Activated CD8-positive, alpha-beta memory T cell treated with anti-CD3 and anti-CD28 coated beads, Interleukin-2, amount 10 ng/mL, durations not matched to agents 7 days and 5 days (primary cell): ENCODE measurements around the gene KY. TPM values are rescaled to one million over a fixed set of nuclear protein-coding genes. Genes with fewer than 3 reads are reported as not detected.

Experiments used
- ATAC-seq: fragments of 150-1000 bp; cut with Tn5 transposase; one replicate; pipeline ENCODE4 v1.10.0; 2021; ENCODE audit warnings: moderate library complexity
- CTCF ChIA-PET: fragments of 350-600 bp; sonication (Branson Sonifier 250); formaldehyde crosslinking; loops from one replicate; lab custom pipeline; 2021; ENCODE audit warnings: antibody characterized with exemption; lab: Charles Lee
- DNase-seq: peaks from one replicate; pipeline ENCODE4 v3.0.0-alpha.2; 2020
- H3K27ac Mint-ChIP-seq: one replicate; pipeline ENCODE4 v1.8.0; 2021; ENCODE audit warnings: mild to moderate bottlenecking, mixed read lengths
- H3K27me3 Mint-ChIP-seq: one replicate; pipeline ENCODE4 v1.8.0; 2021; ENCODE audit warnings: mixed read lengths
- H3K36me3 Mint-ChIP-seq: one replicate; pipeline ENCODE4 v1.8.0; 2021; ENCODE audit warnings: mild to moderate bottlenecking, mixed read lengths
- H3K4me1 Mint-ChIP-seq: one replicate; pipeline ENCODE4 v1.8.0; 2021; ENCODE audit warnings: mixed read lengths
- H3K4me3 Mint-ChIP-seq: one replicate; pipeline ENCODE4 v1.8.0; 2021; ENCODE audit warnings: mild to moderate bottlenecking, moderate library complexity, mixed read lengths
- H3K9me3 Mint-ChIP-seq: one replicate; pipeline ENCODE4 v1.8.0; 2022; ENCODE audit warnings: low read depth, mixed read lengths
- total RNA-seq, 2 experiments: library from RNA; stranded (reverse); gene quantifications; one replicate each; pipeline ENCODE4 v1.2.3, GENCODE V29; 2021

Gene KY
- total RNA-seq, 2 experiments from 2014 or later = not detected

DNA sequence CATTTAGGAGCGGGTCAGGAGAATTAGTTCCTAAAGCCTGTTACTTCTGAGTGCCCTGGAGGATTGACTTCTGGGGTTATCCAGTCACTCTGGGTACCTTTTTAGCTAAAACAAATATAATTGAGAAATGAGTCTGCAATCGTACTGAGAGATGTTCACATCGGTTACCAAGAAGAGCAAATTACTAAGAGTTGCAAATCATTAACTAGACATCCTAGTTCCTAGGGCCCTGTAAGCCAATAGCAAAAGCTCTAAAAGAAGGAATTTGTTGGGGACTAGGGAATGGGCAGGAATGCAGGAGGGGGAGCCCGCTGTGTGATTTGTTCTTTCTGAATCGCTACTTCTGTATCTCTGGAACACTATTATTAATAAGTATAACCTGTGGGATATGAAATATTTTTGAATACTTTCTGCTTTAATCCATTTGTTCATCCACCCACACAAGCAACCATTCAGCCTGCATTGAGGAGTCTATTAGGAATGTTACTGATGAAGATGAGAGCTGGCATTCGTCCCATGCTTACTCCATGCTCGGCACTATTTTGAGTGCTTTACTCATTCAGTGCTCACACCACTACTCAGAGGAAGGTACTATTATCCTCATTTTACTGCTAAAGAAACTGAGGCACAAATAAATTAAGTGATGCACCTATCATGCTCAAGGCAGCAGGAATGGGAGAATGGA lies 31.5 kb upstream of the KY start:
- H3K4me3 Mint-ChIP-seq = no peak overlapping the region
- no peaks in the 10 kb centered on the region for H3K27me3 Mint-ChIP-seq
- ATAC-seq (no peak), DNase-seq (no peak)
- CTCF ChIA-PET = no interaction called here
- no peak overlapping the region for H3K27ac Mint-ChIP-seq
- no peaks in the 10 kb centered on the region for H3K4me1 Mint-ChIP-seq
- H3K36me3 Mint-ChIP-seq = no peaks in the 10 kb centered on the region
- no peaks in the 10 kb centered on the region for H3K9me3 Mint-ChIP-seq

DNA sequence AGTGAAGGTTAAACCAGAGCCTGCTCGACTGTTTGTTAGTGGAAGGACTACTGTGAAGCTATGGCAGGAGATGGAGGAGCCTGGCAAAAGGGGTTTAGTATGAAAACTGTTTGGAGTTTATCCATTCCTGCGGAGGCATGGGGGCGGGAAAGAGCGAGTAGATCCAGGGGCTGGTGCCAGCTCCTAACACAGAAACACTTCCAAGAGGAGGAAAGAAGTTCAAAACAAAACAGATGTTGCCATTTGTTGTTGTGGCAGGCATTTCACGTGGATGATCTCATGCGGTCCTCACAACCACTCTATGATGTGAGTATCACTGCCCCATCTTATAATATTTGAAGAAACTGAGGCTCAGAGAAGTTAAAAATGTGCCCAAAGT lies 30.7 kb upstream of the KY start:
- Mint-ChIP-seq H3K27ac (no peak overlapping the region), H3K9me3 (no peaks in the 10 kb centered on the region), H3K36me3 (no peaks in the 10 kb centered on the region), H3K4me3 (no peak overlapping the region), H3K4me1 (no peaks in the 10 kb centered on the region), H3K27me3 (no peaks in the 10 kb centered on the region)
- ATAC-seq (no peak), DNase-seq (no peak)
- CTCF ChIA-PET = no interaction called here

DNA sequence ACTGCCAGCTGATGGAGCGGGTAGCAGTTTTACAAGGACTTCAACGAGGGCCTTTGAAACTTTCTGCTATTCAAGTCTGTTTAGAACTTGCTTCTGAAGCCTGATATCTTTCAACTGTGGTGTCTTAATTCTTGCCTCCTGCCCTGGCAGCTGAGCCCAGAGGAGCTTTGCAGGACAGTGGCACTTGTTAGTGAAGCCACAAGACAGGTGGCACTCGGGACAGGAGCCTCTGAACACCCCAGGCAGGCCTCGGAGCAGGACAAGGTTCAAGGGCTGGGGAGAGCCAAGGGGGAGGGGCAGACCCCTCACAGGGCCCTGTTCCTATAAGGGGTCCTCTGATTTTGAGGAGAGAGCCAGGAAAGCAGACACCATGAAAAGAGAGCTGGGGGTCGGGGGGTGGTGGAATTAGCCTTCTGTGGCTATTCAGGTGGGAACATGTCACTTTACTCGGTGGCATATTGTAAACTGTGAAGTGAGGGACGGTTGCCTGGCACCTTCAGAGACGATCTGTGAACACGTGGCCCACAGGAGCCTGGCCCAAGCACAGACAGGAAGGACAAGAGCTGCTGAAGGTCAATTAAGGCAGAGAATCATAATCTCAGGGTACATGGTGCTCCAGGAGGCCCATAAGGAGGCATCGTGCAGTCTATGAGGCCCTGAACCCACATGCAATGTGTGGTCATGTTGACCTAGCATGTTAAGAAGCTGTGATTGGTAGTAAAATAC lies 30.1 kb upstream of the KY start:
- DNase-seq (no peak), ATAC-seq (no peak)
- Mint-ChIP-seq H3K27me3 (no peaks in the 10 kb centered on the region), H3K27ac (no peak overlapping the region), H3K36me3 (no peaks in the 10 kb centered on the region), H3K4me1 (no peaks in the 10 kb centered on the region), H3K9me3 (no peaks in the 10 kb centered on the region), H3K4me3 (no peak overlapping the region)
- CTCF ChIA-PET = no interaction called here

DNA sequence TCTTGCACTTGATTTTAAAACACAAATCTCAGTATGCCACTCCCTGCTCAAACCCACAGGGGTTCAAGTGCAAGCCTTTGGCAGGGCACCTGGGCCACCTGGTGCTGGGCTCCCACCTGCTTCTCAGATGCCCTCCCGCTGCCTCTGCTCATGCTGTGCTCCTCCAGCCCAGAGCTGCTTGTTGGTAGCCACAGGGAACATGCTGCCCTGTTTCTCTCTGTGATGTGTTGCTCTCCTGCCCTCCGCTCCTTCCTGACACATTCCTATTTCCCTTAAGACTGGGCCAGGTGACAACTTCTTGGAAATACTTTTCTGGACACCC lies 27.1 kb upstream of the KY start:
- Mint-ChIP-seq H3K36me3 (peaks cover 1% of the 10 kb centered on the region), H3K4me1 (no peaks in the 10 kb centered on the region), H3K4me3 (no peak overlapping the region), H3K9me3 (peaks cover 7% of the 10 kb centered on the region), H3K27me3 (no peaks in the 10 kb centered on the region), H3K27ac (no peak overlapping the region)
- CTCF ChIA-PET = no interaction called here
- DNase-seq (no peak), ATAC-seq (no peak)

DNA sequence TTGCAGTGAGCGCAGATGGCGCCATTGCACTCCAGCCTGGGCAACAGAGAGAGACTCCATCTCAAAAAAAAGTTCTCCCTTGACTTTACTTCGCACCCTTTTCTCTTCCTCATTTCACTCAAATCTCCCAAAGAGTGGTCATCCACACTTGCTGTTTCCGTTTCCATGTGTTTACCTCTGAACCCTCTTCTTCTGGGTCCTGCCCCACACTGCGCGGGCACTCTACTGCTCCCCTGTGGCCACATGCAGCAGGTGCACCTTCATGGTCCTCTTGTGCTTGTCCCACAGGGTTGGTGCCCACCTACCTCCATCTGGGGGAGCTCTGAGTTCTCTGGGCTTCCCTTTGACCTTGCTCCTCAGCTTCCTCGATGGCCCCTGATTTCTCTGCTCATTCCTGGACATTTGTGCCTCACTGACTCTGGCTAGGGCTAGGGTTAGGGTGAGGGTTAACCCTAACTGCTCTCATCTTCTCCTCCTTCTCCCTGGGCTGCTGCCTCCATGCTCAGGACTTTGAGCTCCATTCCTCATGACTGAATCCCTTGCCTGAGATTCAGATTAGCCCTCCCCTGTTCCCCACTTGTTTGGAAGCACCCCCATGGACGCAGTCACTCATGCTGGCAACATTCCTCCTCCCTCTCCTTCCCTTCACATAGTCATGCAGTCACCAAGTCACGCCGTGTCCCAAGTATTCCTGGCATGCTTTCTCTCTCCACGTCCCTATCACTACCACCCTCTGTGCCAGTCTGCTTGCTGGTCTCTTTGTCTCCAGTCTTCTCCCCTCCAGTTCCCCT lies 26.6 kb upstream of the KY start:
- CTCF ChIA-PET = no interaction called here
- no peak overlapping the region for H3K27ac Mint-ChIP-seq
- no peaks in the 10 kb centered on the region for H3K27me3 Mint-ChIP-seq
- H3K4me3 Mint-ChIP-seq = no peak overlapping the region
- no peaks in the 10 kb centered on the region for H3K4me1 Mint-ChIP-seq
- DNase-seq = no peak
- ATAC-seq = no peak
- H3K9me3 Mint-ChIP-seq = peaks cover 7% of the 10 kb centered on the region
- peaks cover 1% of the 10 kb centered on the region for H3K36me3 Mint-ChIP-seq

DNA sequence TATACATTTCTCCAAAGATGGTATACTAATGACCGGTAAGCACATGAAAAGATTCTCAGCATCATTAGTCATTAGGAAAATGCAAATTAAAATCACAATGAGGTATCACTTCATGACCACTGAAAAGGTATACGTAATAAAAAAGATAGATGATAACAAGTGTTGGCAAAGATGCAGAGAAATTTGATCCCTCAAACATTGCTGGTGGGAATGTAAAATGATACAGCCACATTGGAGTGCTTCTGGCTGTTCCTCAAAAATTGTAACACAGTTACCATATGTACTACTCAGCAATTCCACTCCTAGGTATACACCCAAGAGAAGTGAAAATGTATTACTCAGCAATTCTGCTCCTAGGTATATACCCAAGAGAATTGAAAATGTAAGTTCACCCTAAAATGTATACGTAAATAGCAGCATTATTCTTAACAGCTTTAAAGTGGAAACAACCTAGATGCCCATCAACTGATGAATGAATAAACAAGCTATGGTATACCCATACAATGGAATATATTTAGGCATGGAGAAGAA lies 25.0 kb upstream of the KY start:
- H3K4me3 Mint-ChIP-seq = no peak overlapping the region
- no peaks in the 10 kb centered on the region for H3K27me3 Mint-ChIP-seq
- CTCF ChIA-PET = no interaction called here
- peaks cover 1% of the 10 kb centered on the region for H3K36me3 Mint-ChIP-seq
- ATAC-seq (no peak), DNase-seq (no peak)
- H3K9me3 Mint-ChIP-seq = peaks cover 7% of the 10 kb centered on the region
- no peaks in the 10 kb centered on the region for H3K4me1 Mint-ChIP-seq
- H3K27ac Mint-ChIP-seq = no peak overlapping the region

DNA sequence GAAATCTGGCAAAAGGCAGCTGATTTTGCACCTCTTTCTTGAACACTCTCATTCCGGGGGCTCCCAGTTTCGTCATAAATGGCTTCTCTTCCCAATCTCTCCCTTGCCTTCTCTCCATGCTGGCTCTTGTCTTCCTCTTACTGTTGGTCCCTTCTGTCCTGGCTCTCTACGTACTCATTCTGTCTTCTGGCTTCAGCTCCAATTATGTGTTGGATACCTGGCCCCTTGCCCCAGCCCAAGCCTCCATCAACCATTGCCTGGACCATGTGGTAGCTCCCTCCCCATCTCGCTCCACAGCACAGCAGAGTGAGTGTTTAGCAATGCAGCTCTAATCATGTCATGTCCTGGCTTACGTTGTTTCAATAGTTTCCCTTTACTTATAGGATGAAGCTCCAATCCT lies 21.7 kb upstream of the KY start:
- peaks cover 7% of the 10 kb centered on the region for H3K9me3 Mint-ChIP-seq
- no peak for ATAC-seq

DNA sequence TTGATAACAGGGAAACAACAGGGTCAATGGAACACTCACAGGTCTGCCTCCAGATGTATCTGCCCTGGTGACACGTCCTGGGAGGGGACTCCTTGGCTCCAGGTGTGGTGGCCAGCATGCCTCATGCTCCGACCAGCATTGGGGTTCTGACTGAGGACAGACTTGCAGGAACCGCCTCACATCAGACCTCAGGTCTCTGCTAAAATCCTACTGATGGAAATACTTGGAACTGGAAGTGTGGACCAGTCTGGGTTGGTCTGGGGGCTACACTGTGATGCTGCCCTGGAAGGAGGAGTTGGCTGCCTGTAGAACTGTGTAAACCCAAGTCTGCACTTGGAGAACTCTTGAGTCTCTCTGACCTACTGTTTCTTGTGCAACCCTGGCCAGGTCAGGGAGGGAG lies 17.1 kb upstream of the KY start:
- Mint-ChIP-seq H3K9me3 (no peaks in the 10 kb centered on the region), H3K27me3 (no peaks in the 10 kb centered on the region), H3K4me1 (no peaks in the 10 kb centered on the region), H3K4me3 (no peak overlapping the region), H3K36me3 (no peaks in the 10 kb centered on the region), H3K27ac (no peak overlapping the region)
- CTCF ChIA-PET = no interaction called here
- ATAC-seq = no peak
- DNase-seq = no peak

More for the DNA sequence above, 21.7 kb upstream of the KY start:
- CTCF ChIA-PET = interaction anchor here (0.6 kb wide), 1 partner anchor 966 kb away, joined by 3 read pairs; no protein-coding TSS in a partner anchor
- Mint-ChIP-seq H3K4me3 (no peak overlapping the region), H3K27ac (no peak overlapping the region), H3K36me3 (peaks cover 1% of the 10 kb centered on the region), H3K4me1 (no peaks in the 10 kb centered on the region), H3K27me3 (no peaks in the 10 kb centered on the region)
- no peak for DNase-seq

DNA sequence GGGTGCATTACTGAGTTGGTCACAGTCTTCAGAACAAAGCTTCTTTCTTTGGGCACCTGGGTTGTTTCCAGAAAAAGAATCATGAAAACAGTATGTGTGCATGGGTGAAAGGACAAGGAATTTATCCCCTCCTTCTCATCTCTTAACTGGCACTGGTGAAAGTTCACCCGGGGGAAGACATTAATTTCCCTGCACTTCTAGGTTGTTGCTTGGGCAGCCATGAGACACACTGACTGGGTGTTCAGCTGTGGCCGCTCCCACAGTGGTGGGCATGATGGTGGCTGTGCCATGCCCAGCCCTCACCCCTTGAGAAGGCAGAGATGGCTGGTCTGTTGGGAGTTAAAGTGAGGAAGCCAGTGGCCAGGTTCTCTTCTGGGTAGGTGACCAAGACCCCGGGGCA lies 16.6 kb upstream of the KY start:
- Mint-ChIP-seq H3K36me3 (no peaks in the 10 kb centered on the region), H3K27me3 (no peaks in the 10 kb centered on the region), H3K4me1 (no peaks in the 10 kb centered on the region), H3K4me3 (no peak overlapping the region), H3K9me3 (no peaks in the 10 kb centered on the region), H3K27ac (no peak overlapping the region)
- ATAC-seq = no peak
- CTCF ChIA-PET = no interaction called here
- no peak for DNase-seq

DNA sequence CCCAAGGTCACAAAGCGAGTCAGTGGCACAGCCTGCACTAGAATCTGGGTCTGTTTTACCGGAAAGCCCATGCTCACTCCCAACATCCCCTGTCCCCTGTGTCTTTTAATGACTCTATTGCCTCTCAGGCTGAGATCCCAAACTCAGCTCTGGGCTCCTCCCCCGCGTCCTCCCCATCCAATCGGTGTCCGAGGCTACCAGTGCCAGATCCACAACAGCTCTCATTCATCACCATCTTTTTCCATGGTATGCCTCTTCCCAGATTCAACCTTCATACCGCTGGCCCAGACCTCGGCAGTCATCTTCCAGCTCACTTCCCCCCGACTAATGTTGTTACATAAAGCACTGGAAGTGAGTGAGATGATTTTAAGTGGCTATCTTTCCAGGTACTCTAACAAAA lies 16.1 kb upstream of the KY start:
- no peaks in the 10 kb centered on the region for H3K36me3 Mint-ChIP-seq
- H3K4me1 Mint-ChIP-seq = no peaks in the 10 kb centered on the region
- CTCF ChIA-PET = no interaction called here
- no peak for DNase-seq
- ATAC-seq = no peak
- H3K4me3 Mint-ChIP-seq = no peak overlapping the region
- H3K27me3 Mint-ChIP-seq = no peaks in the 10 kb centered on the region
- H3K9me3 Mint-ChIP-seq = no peaks in the 10 kb centered on the region
- no peak overlapping the region for H3K27ac Mint-ChIP-seq

DNA sequence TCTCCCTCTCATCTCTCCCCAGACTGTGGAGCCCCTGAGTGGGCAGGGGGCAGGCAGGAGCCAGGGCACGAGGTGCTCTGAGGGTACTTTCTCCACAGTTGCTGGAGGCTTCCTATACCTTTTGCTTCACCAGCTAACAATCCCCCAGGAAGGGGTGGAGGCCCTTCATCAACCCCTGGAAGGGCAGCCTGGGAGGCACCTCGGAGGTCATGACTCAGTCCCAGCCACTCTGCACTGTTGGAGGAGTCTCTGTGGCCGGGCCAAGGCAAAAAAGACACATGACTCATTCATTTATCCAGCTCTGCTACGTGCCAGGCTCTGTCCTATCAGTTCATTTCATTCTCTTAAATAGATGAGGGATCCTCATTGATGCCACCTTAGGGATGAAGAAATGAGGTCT lies 15.6 kb upstream of the KY start:
- Mint-ChIP-seq H3K4me3 (no peak overlapping the region), H3K9me3 (no peaks in the 10 kb centered on the region), H3K27me3 (no peaks in the 10 kb centered on the region), H3K36me3 (no peaks in the 10 kb centered on the region), H3K4me1 (no peaks in the 10 kb centered on the region), H3K27ac (no peak overlapping the region)
- CTCF ChIA-PET = no interaction called here
- DNase-seq (no peak), ATAC-seq (no peak)

DNA sequence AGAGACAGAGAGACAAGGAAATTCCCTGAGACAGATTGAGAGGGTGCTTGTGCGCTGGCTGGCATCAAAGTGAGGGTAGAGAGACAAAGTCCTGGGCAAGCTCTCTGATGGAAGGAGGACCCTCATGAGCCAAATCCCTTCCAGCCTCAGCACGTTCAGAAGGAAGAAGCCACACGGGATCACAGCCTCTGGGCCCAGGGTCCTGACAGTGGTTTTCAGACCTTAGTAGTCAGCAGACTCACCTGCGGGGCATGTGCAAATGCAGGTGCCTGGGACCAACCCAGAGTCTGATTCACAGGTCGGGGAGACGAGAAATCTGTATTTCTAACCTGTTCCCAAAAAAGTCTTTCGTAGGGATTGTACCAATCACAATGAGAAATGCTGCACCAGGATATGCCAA lies 15.2 kb upstream of the KY start:
- Mint-ChIP-seq H3K9me3 (no peaks in the 10 kb centered on the region), H3K27me3 (no peaks in the 10 kb centered on the region), H3K36me3 (no peaks in the 10 kb centered on the region), H3K4me1 (no peaks in the 10 kb centered on the region), H3K4me3 (no peak overlapping the region), H3K27ac (no peak overlapping the region)
- CTCF ChIA-PET = no interaction called here
- DNase-seq (no peak), ATAC-seq (no peak)

DNA sequence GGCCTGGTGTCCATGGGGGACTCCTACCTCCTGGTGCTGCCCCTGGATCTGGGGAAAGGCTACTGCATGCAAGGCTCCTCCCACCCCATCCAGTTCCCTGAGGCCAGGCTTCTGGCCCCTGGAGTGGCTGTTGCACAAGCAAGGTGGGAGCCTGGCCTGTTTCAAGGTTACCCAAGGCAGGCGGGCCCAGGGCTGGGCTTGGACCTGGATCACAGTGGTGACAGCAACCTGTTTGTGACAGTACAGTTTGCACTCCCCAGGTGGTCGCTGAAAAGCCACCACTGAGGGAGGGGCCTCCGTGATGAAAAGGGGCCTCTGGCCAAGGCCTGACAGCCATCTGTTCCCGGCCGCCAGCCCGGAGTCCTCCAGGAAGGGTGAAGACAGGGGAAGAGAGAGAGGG lies 14.4 kb upstream of the KY start:
- Mint-ChIP-seq H3K36me3 (no peaks in the 10 kb centered on the region), H3K4me1 (no peaks in the 10 kb centered on the region), H3K27ac (no peak overlapping the region), H3K4me3 (no peak overlapping the region), H3K27me3 (peaks cover 2% of the 10 kb centered on the region), H3K9me3 (no peaks in the 10 kb centered on the region)
- CTCF ChIA-PET = no interaction called here
- DNase-seq = no peak
- ATAC-seq = no peak
